ENCODE results near the gene SAMD10. TPM values are rescaled to one million over a fixed set of nuclear protein-coding genes. Genes with fewer than 3 reads are reported as not detected.
A peak's percentile ranks its signal among the peaks of the same experiment; 100 is the strongest.

Gene SAMD10
- total and polyA plus RNA-seq, 4 donors: 0.74 to 3.4 (median 2.1) TPM

- DNase-seq (ENCODE audit: low spot score): peak; percentile 88
- TF ChIP-seq NR2F2 (IDR thresholded peaks at IDR 0.05) (no peak), RAD21 (IDR thresholded peaks at IDR 0.05) (peak; percentile 94 to 97), ATF3 (IDR thresholded peaks at IDR 0.05) (no peak), YY1 (IDR thresholded peaks at IDR 0.05) (no peak), CTCF (IDR thresholded peaks at IDR 0.05; ENCODE audit: low read depth, low read length, missing input control) (peak; percentile 97), REST (IDR thresholded peaks at IDR 0.05) (peak; percentile 31), EGR1 (IDR thresholded peaks at IDR 0.05; ENCODE audit: low read depth in 2 of 2) (peak in 1 of 2 donors; percentile 14), SP1 (IDR thresholded peaks at IDR 0.05) (no peak), TAF1 (conservative IDR thresholded peaks at IDR 0.05) (no peak), HNF4A (conservative IDR thresholded peaks at IDR 0.05) (peak in 1 of 2 donors; percentile 16), JUND (IDR thresholded peaks at IDR 0.05) (no peak), MAX (IDR thresholded peaks at IDR 0.05) (peak; percentile 25)
- Histone ChIP-seq H3K27ac (ENCODE audit: low read depth in 1 of 2, low read length in 2 of 2) (peak overlapping the region; percentile 65 to 66), H3K9me3 (ENCODE audit: control insufficient read depth in 4 of 4, low read length in 3 of 4) (no peaks in the 10 kb centered on the region), H3K4me3 (ENCODE audit: low read depth in 1 of 3, low read length in 3 of 3) (peak overlapping the region in 2 of 3 donors; percentile 30 to 40), H3K27me3 (ENCODE audit: control insufficient read depth in 4 of 4, insufficient read depth in 4 of 4, low read length in 3 of 4) (no peaks in the 10 kb centered on the region), H3K36me3 (ENCODE audit: control insufficient read depth in 4 of 4, insufficient read depth in 3 of 4, low read depth in 1 of 4, low read length in 3 of 4) (no peaks in the 10 kb centered on the region), H3K4me1 (ENCODE audit: control insufficient read depth in 4 of 4, insufficient read depth in 4 of 4, low read length in 3 of 4) (peaks cover 13 to 56% (median 36%) of the 10 kb centered on the region in 4 donors), H3K9ac (ENCODE audit: low read depth in 1 of 2, low read length in 2 of 2) (peak overlapping the region in 1 of 2 donors; percentile 28)
- WGBS: 12% methylated on average over 37 of the region's 37 CpGs
These were observed 5.6 kb downstream of the SAMD10 start for GRCh38 chr20:63973636-63974401.

GRCh38 chr20:63973160-63973479 is 6.3 kb downstream of the SAMD10 start:
- Histone ChIP-seq H3K27me3 (ENCODE audit: control insufficient read depth in 4 of 4, insufficient read depth in 4 of 4, low read length in 3 of 4) (no peaks in the 10 kb centered on the region), H3K4me3 (ENCODE audit: low read depth in 1 of 3, low read length in 3 of 3) (no peak overlapping the region), H3K9ac (ENCODE audit: low read depth in 1 of 2, low read length in 2 of 2) (no peak overlapping the region), H3K4me1 (ENCODE audit: control insufficient read depth in 4 of 4, insufficient read depth in 4 of 4, low read length in 3 of 4) (peaks cover 18 to 56% (median 40%) of the 10 kb centered on the region in 4 donors), H3K27ac (ENCODE audit: low read depth in 1 of 2, low read length in 2 of 2) (peak overlapping the region; percentile 65 to 66), H3K9me3 (ENCODE audit: control insufficient read depth in 4 of 4, low read length in 3 of 4) (no peaks in the 10 kb centered on the region), H3K36me3 (ENCODE audit: control insufficient read depth in 4 of 4, insufficient read depth in 3 of 4, low read depth in 1 of 4, low read length in 3 of 4) (no peaks in the 10 kb centered on the region)
- TF ChIP-seq ATF3 (IDR thresholded peaks at IDR 0.05): no peak
- no peak for TF ChIP-seq REST (IDR thresholded peaks at IDR 0.05)
- no peak for TF ChIP-seq TAF1 (conservative IDR thresholded peaks at IDR 0.05)
- no peak for TF ChIP-seq HNF4G (IDR thresholded peaks at IDR 0.05)
- no peak for TF ChIP-seq MAX (IDR thresholded peaks at IDR 0.05)
- TF ChIP-seq RAD21 (IDR thresholded peaks at IDR 0.05): no peak
- TF ChIP-seq YY1 (IDR thresholded peaks at IDR 0.05): no peak
- TF ChIP-seq JUND (IDR thresholded peaks at IDR 0.05): no peak
- TF ChIP-seq NR2F2 (IDR thresholded peaks at IDR 0.05): no peak
- DNase-seq (ENCODE audit: low spot score): no peak
- WGBS: 90% methylated on average over 3 of the region's 3 CpGs
